ENCODE measurements around the gene SCGB2A2. TPM values are rescaled to one million over a fixed set of nuclear protein-coding genes. Genes with fewer than 3 reads are reported as not detected.

Gene SCGB2A2
- polyA plus RNA-seq, 3 donors: not detected

GRCh38 chr11:62306227-62306626 lies 36.3 kb downstream of the SCGB2A2 start:
- no peak for DNase-seq

- no peak for DNase-seq
These were observed 38.0 kb downstream of the SCGB2A2 start for GRCh38 chr11:62307950-62308349.

GRCh38 chr11:62309991-62310390 lies 40.0 kb downstream of the SCGB2A2 start:
- DNase-seq: no peak

- DNase-seq: no peak
These were observed 45.5 kb downstream of the SCGB2A2 start for GRCh38 chr11:62315431-62315830.

GRCh38 chr11:62322524-62322923 lies 52.6 kb downstream of the SCGB2A2 start:
- no peak for DNase-seq

Other genes with a start within 250 kb of the SCGB2A2 start
- 10 to 100 TPM; 40.1 to 45.8 (median 40.5) TPM for gene INCENP, start 146.1 kb upstream of the SCGB2A2 start, polyA plus RNA-seq (ENCODE audit: insufficient read length in 3 of 3)
- gene SCGB1D1, start 79.9 kb upstream of the SCGB2A2 start, polyA plus RNA-seq (ENCODE audit: insufficient read length in 3 of 3): not detected
- gene SCGB2A1, start 61.5 kb upstream of the SCGB2A2 start, polyA plus RNA-seq (ENCODE audit: insufficient read length in 3 of 3): under 1 TPM; 0.21 to 0.76 (median 0.45) TPM
- gene SCGB1D2, start 27.9 kb upstream of the SCGB2A2 start, polyA plus RNA-seq (ENCODE audit: insufficient read length in 3 of 3): 1 to 10 TPM; 1.1 to 3.2 (median 2.0) TPM
- gene SCGB1D4, start 28.9 kb downstream of the SCGB2A2 start, polyA plus RNA-seq (ENCODE audit: insufficient read length in 3 of 3): not detected
- gene ASRGL1, start 67.3 kb downstream of the SCGB2A2 start, polyA plus RNA-seq (ENCODE audit: insufficient read length in 3 of 3): 10 to 100 TPM; 62.0 to 75.2 (median 74.6) TPM
- not detected for gene SCGB1A1, start 148.9 kb downstream of the SCGB2A2 start, polyA plus RNA-seq (ENCODE audit: insufficient read length in 3 of 3)